HepG2 (cell line): Measurements from ENCODE around the gene CORO1C. TPM values are rescaled to one million over a fixed set of nuclear protein-coding genes. Genes with fewer than 3 reads are reported as not detected.

Experiments used
- ATAC-seq: fragments of 200-7000 bp; cut with Tn5 transposase; 3 replicates; pipeline ENCODE4 v1.9.1; 2020; ENCODE audit warnings: mild to moderate bottlenecking, moderate library complexity
- BruUV-seq: library from RNA; stranded (reverse); fragments of 400-500 nt; replicated peaks from 2 replicates; lab custom pipeline; 2021; lab: Mats Ljungman, UMichigan
- CTCF ChIA-PET: fragments of 300-600 bp; formaldehyde crosslinking; extraction: SDS; loops from one replicate; lab custom pipeline; 2021; ENCODE audit warnings: low total read pairs, inconsistent platforms, low intra/inter-chr PET ratio; lab: Yijun Ruan, JAX
- POLR2A ChIA-PET: fragments of 350-600 bp; sonication (Branson Sonifier 250); formaldehyde crosslinking; loops from one replicate; lab custom pipeline; 2020; ENCODE audit warnings: antibody characterized with exemption, inconsistent platforms; lab: Yijun Ruan, JAX
- DNase-seq: peaks from one replicate; pipeline ENCODE4 v3.0.0-alpha.2; 2015; ENCODE audit warnings: low spot score
- FAIRE-seq: peaks from 3 replicates; lab custom pipeline; 2011; peaks lifted over from hg19 to GRCh38; lab: Jason Lieb, UNC
- H2AFZ ChIP-seq: one replicate; pipeline ENCODE4 v1.6.1; 2011; ENCODE audit warnings: low read length, inconsistent platforms
- H3K27ac ChIP-seq: fragments of 300-600 bp; 3 replicates; pipeline ENCODE4 v1.8.0; 2011; ENCODE audit warnings: mixed run types, mild to moderate bottlenecking, mixed read lengths, low read length, inconsistent platforms; ENCODE audit not compliant: insufficient read depth; ENCODE audit errors: extremely low read length
- H3K27me3 ChIP-seq, 2 experiments: fragments of 200-600 bp in 1 of 2; 2 replicates in 1 of 2; 3 replicates in 1 of 2; pipeline versions ENCODE4 v1.6.0 to v1.8.0; 2011; ENCODE audit warnings: low read length in 2 of 2, mild to moderate bottlenecking in 2 of 2, moderate library complexity in 2 of 2, inconsistent platforms in 1 of 2; ENCODE audit not compliant: insufficient read depth in 2 of 2, control insufficient read depth in 1 of 2
- H3K36me3 ChIP-seq, 2 experiments: fragments of 200-600 bp in 1 of 2; replicated peaks in 1 of 2; 2 replicates in 1 of 2; 3 replicates in 1 of 2; pipeline versions ENCODE4 v1.5.1 to v1.8.0; 2011; ENCODE audit warnings: low read length in 2 of 2, inconsistent platforms in 1 of 2; ENCODE audit not compliant: insufficient read depth in 2 of 2, control insufficient read depth in 1 of 2
- H3K4me1 ChIP-seq: 2 replicates; pipeline ENCODE4 v1.5.1; 2012; ENCODE audit warnings: low read length, inconsistent platforms; ENCODE audit not compliant: insufficient read depth
- H3K4me2 ChIP-seq: 2 replicates; pipeline ENCODE4 v1.6.0; 2011; ENCODE audit warnings: low read depth, low read length, inconsistent platforms
- H3K4me3 ChIP-seq, 3 experiments: fragments of 200-600 bp in 1 of 3; sonication (generic), shearing (Covaris generic) in 1 of 3; replicated peaks in 1 of 3; 2 replicates each; pipeline ENCODE4 v1.5.1; 2011 to 2016; ENCODE audit warnings: low read length in 3 of 3, inconsistent platforms in 2 of 3, low read depth in 2 of 3, mild to moderate bottlenecking in 2 of 3, control low read depth in 1 of 3, mixed read lengths in 1 of 3; ENCODE audit not compliant: insufficient read depth in 1 of 3
- H3K79me2 ChIP-seq: one replicate; pipeline ENCODE4 v1.6.1; 2011; ENCODE audit warnings: low read length, inconsistent platforms; ENCODE audit not compliant: insufficient read depth
- H3K9ac ChIP-seq: 2 replicates; pipeline ENCODE4 v1.6.0; 2011; ENCODE audit warnings: mild to moderate bottlenecking, low read depth, low read length, inconsistent platforms; ENCODE audit not compliant: insufficient read depth
- H3K9me3 ChIP-seq: 2 replicates; pipeline ENCODE4 v1.5.1; 2012; ENCODE audit warnings: mild to moderate bottlenecking, low read length
- H4K20me1 ChIP-seq: 2 replicates; pipeline ENCODE4 v1.6.0; 2011; ENCODE audit warnings: inconsistent platforms, mild to moderate bottlenecking, low read length, moderate library complexity; ENCODE audit not compliant: insufficient read depth
- ARID3A ChIP-seq: IDR thresholded peaks from 2 replicates; pipeline ENCODE4 v1.6.1; 2012; ENCODE audit warnings: low read depth, low read length, improper control_type of control experiment
- EED ChIP-seq: sonication (generic); formaldehyde crosslinking; IDR thresholded peaks from 2 replicates; pipeline ENCODE4 v1.5.0; 2020; ENCODE audit warnings: mild to moderate bottlenecking, missing genetic modification reagents
- EZH2 ChIP-seq: conservative IDR thresholded peaks from 2 replicates; pipeline ENCODE4 v1.6.1; 2012; ENCODE audit warnings: mild to moderate bottlenecking, low read depth, low read length, moderate library complexity
- KDM1A ChIP-seq: IDR thresholded peaks from 2 replicates; pipeline ENCODE4 v1.6.1; 2016; ENCODE audit warnings: missing compliant biosample characterization
- SCMH1 ChIP-seq: sonication (generic); formaldehyde crosslinking; IDR thresholded peaks from 2 replicates; pipeline ENCODE4 v1.9.0; 2021; ENCODE audit warnings: missing genetic modification reagents, mild to moderate bottlenecking, borderline replicate concordance
- SMC3 ChIP-seq: IDR thresholded peaks from 2 replicates; pipeline ENCODE4 v1.6.1; 2011; ENCODE audit warnings: low read length, improper control_type of control experiment
- ZFP82 ChIP-seq: sonication (generic); formaldehyde crosslinking; IDR thresholded peaks from 2 replicates; pipeline ENCODE4 v1.5.1; 2020; ENCODE audit warnings: mild to moderate bottlenecking, missing genetic modification reagents, borderline replicate concordance
- ZMYM3 ChIP-seq: sonication (generic); formaldehyde crosslinking; IDR thresholded peaks from 2 replicates; pipeline ENCODE4 v1.5.1; 2020; ENCODE audit warnings: mild to moderate bottlenecking, missing genetic modification reagents
- ZNF124 ChIP-seq: sonication (generic); formaldehyde crosslinking; IDR thresholded peaks from 2 replicates; pipeline ENCODE4 v1.4.0; 2020; ENCODE audit warnings: missing genetic modification reagents
- ZNF18 ChIP-seq: sonication (generic); formaldehyde crosslinking; IDR thresholded peaks from 2 replicates; pipeline ENCODE4 v1.8.0; 2022; ENCODE audit warnings: mild to moderate bottlenecking, missing genetic modification reagents; ENCODE audit not compliant: insufficient replicate concordance
- ZNF354B ChIP-seq: sonication (generic); formaldehyde crosslinking; IDR thresholded peaks from 2 replicates; pipeline ENCODE4 v1.8.0; 2022; ENCODE audit warnings: mild to moderate bottlenecking, missing genetic modification reagents
- ZNF430 ChIP-seq: sonication (generic); formaldehyde crosslinking; IDR thresholded peaks from 2 replicates; pipeline ENCODE4 v1.9.0; 2021; ENCODE audit warnings: mild to moderate bottlenecking, missing genetic modification reagents
- ZNF784 ChIP-seq: sonication (generic); formaldehyde crosslinking; IDR thresholded peaks from 2 replicates; pipeline ENCODE4 v1.5.1; 2020; ENCODE audit warnings: missing genetic modification reagents, mild to moderate bottlenecking, borderline replicate concordance
- ZNF878 ChIP-seq: sonication (generic); formaldehyde crosslinking; IDR thresholded peaks from 2 replicates; pipeline ENCODE4 v1.8.1; 2023; ENCODE audit warnings: mild to moderate bottlenecking, missing genetic modification reagents, moderate library complexity
- ZNF891 ChIP-seq: sonication (generic); formaldehyde crosslinking; IDR thresholded peaks from 2 replicates; pipeline ENCODE4 v1.5.0; 2020; ENCODE audit warnings: mild to moderate bottlenecking, missing genetic modification reagents
- ZSCAN31 ChIP-seq: sonication (generic); formaldehyde crosslinking; IDR thresholded peaks from 2 replicates; pipeline ENCODE4 v1.5.0; 2020; ENCODE audit warnings: low read depth, mild to moderate bottlenecking, missing genetic modification reagents
- WGBS: methylation state at CpG from one replicate; pipeline ENCODE4 v1.1.6; 2017; ENCODE audit warnings: low lambda C conversion rate; 5-methylcytosine and 5-hydroxymethylcytosine counted together
- in situ Hi-C: cut with HindIII; loops from 2 replicates; pipeline ENCODE4 v1.10.0; 2017; ENCODE audit warnings: low pct_unique_long_range_greater_than_20kb; ENCODE audit not compliant: extremely low pct_ligation_motif_present
- intact Hi-C: fragments of 100-400 bp; cut with micrococcal nuclease; formaldehyde crosslinking; loops from one replicate; pipeline ENCODE4 v1.10.0; 2022; ENCODE audit not compliant: unreplicated experiment
- polyA plus RNA-seq, 8 experiments: library from polyadenylated mRNA; depleted of rRNA in 3 of 8; stranded (reverse) in 7 of 8; unstranded in 1 of 8; fragments of >200 nt; fragmentation: Illumina TruSeq in 4 of 8; extraction: Trizol in 4 of 8; gene quantifications; 2 replicates each; pipeline versions ENCODE4 v1.2.1 to v1.2.3, GENCODE V29; 2011 to 2016; ENCODE audit warnings: low read depth in 4 of 8, missing spikeins in 1 of 8, mixed read lengths in 1 of 8; ENCODE audit not compliant: insufficient read depth in 1 of 8
- total RNA-seq, 5 experiments: library from RNA; depleted of rRNA; stranded (reverse); fragments of >200 nt; fragmentation: Illumina TruSeq; extraction: Trizol; gene quantifications; 2 replicates each; pipeline ENCODE4 v1.2.3, GENCODE V29; 2016; ENCODE audit warnings: low read depth in 1 of 5

CORO1C gene
- total and polyA plus RNA-seq, 2 of the 13 experiments (the other 11 are each of a cell fraction or from before 2014, with no cell fraction given) = 73.7 to 131 TPM

GRCh38 chr12:108738170-108738569, 6.9 kb upstream of the CORO1C start:
- in situ Hi-C loops (no loop called here), intact Hi-C loops (no loop called here)
- Histone ChIP-seq H3K36me3 (no peaks in the 10 kb centered on the region), H3K27ac (no peak overlapping the region), H3K4me3 (no peak overlapping the region), H4K20me1 (no peaks in the 10 kb centered on the region), H3K9me3 (peaks cover 7% of the 10 kb centered on the region), H3K79me2 (no peaks in the 10 kb centered on the region), H3K4me2 (no peak overlapping the region), H3K4me1 (peaks cover 58% of the 10 kb centered on the region), H3K27me3 (no peaks in the 10 kb centered on the region), H2AFZ (no peak overlapping the region), H3K9ac (no peak overlapping the region)
- ChIA-PET POLR2A (no interaction called here), CTCF (no interaction called here)
- no peak for TF ChIP-seq ZNF878
- no peak for TF ChIP-seq ZNF891 (CRISPR knock-in tag)
- no peak for TF ChIP-seq KDM1A (CRISPR knock-in tag)
- no peak for TF ChIP-seq EZH2
- TF ChIP-seq ZSCAN31 = no peak
- TF ChIP-seq ZNF784 = no peak
- TF ChIP-seq SCMH1 (CRISPR knock-in tag) = no peak
- FAIRE-seq (no peak), DNase-seq (no peak), ATAC-seq (no peak)
- 63% methylated on average over 2 of the region's 2 CpGs for WGBS
- no TSS peak for BruUV-seq

GRCh38 chr12:108735855-108736254, 4.5 kb upstream of the CORO1C start:
- H3K4me3 ChIP-seq = no peak overlapping the region
- H3K79me2 ChIP-seq = no peaks in the 10 kb centered on the region
- H3K4me1 ChIP-seq = peaks cover 67% of the 10 kb centered on the region
- BruUV-seq = no TSS peak
- no peaks in the 10 kb centered on the region for H4K20me1 ChIP-seq
- H3K27me3 ChIP-seq = no peaks in the 10 kb centered on the region
- ATAC-seq (no peak), FAIRE-seq (no peak), DNase-seq (no peak)
- POLR2A ChIA-PET = no interaction called here
- no peak overlapping the region for H3K9ac ChIP-seq
- H3K4me2 ChIP-seq = no peak overlapping the region
- no peaks in the 10 kb centered on the region for H3K36me3 ChIP-seq
- CTCF ChIA-PET = no interaction called here
- H3K9me3 ChIP-seq = peaks cover 7% of the 10 kb centered on the region
- intact Hi-C loops = no loop called here
- in situ Hi-C loops = no loop called here
- H2AFZ ChIP-seq = no peak overlapping the region
- 96% methylated on average over 3 of the region's 3 CpGs for WGBS
- peak overlapping the region; percentile 95 for H3K27ac ChIP-seq
- TF ChIP-seq EED (CRISPR knock-in tag) (no peak), ZNF124 (CRISPR knock-in tag) (no peak), SMC3 (no peak), ZNF354B (CRISPR knock-in tag) (no peak), ZNF430 (CRISPR knock-in tag) (no peak), ZMYM3 (CRISPR knock-in tag) (no peak), ZFP82 (CRISPR knock-in tag) (no peak), ZNF18 (no peak), ARID3A (no peak)
